GM19372 (cell line): Measurements from ENCODE around the gene PCLO.

Source experiments
- ATAC-seq: cut with Tn5 transposase; IDR thresholded peaks from one replicate; pipeline ENCODE4 v1.9.1; 2021; ENCODE audit warnings: mild to moderate bottlenecking, low read depth, moderate library complexity; ENCODE audit not compliant: unreplicated experiment

Gene PCLO, protein sequence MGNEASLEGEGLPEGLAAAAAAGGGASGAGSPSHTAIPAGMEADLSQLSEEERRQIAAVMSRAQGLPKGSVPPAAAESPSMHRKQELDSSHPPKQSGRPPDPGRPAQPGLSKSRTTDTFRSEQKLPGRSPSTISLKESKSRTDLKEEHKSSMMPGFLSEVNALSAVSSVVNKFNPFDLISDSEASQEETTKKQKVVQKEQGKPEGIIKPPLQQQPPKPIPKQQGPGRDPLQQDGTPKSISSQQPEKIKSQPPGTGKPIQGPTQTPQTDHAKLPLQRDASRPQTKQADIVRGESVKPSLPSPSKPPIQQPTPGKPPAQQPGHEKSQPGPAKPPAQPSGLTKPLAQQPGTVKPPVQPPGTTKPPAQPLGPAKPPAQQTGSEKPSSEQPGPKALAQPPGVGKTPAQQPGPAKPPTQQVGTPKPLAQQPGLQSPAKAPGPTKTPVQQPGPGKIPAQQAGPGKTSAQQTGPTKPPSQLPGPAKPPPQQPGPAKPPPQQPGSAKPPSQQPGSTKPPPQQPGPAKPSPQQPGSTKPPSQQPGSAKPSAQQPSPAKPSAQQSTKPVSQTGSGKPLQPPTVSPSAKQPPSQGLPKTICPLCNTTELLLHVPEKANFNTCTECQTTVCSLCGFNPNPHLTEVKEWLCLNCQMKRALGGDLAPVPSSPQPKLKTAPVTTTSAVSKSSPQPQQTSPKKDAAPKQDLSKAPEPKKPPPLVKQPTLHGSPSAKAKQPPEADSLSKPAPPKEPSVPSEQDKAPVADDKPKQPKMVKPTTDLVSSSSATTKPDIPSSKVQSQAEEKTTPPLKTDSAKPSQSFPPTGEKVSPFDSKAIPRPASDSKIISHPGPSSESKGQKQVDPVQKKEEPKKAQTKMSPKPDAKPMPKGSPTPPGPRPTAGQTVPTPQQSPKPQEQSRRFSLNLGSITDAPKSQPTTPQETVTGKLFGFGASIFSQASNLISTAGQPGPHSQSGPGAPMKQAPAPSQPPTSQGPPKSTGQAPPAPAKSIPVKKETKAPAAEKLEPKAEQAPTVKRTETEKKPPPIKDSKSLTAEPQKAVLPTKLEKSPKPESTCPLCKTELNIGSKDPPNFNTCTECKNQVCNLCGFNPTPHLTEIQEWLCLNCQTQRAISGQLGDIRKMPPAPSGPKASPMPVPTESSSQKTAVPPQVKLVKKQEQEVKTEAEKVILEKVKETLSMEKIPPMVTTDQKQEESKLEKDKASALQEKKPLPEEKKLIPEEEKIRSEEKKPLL (N-terminal part only)

DNA sequence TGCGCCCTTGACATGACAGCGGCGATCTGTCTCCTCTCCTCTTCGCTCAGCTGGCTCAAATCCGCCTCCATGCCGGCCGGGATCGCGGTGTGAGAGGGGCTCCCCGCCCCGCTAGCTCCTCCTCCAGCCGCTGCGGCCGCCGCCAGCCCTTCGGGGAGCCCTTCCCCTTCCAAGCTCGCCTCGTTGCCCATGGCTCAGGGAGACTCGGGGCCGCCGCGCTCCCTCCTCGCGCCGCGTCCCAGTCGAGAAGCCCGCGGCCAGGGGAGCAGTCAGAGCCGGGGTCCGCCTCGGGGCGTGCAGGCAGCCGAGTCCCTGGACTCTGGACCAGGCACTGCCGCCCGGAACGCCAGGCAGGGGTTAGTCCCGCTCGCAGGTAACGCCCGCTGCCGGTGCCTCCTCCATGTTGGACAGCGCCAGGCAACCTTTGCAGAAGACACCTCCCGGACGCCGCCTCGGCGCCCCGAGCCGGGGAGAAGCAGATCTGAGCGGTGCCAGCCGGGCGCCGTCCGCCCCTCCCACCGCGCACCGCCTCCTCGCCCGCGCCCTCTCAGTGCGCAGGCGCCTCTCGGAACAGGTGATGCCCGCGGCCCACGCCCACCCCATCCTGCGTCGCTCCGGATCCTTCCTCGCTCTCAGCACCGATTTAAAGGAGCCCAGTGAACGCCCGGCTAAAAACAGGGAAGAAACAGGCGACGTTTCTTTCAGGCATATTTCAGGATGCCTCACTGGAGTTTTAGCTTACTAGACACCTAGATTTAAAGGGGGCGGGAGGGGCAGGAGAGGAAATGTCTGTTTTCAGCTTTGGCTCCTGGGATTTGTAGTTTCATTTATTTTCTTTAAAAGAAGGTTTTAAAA, at the start of gene PCLO:
Gene PCLO (minus strand): TSS at position 483 of the 855 bp plus-strand sequence. CDS start 292 bp downstream, at position 191.
- ATAC-seq: peak; percentile 91

DNA sequence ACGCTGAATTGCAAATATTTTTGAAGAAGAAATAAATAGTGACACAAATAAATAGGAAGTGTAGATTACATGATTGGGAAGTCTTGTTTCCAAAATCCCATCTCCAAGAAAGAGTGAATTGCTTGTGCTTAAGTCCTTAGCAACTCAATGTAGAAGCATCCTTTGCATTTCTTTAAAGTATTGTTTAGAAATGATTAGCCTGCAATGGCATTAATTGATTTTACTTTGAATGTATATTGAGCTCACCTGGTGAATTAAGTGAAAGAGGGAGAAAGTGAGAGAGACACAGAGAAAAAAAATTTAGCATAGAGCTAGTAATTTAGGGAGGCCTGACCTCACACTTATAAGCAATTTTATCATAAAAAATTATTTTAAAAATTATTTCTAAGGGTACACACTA, 49.0 kb upstream of the PCLO start:
- ATAC-seq: no peak

DNA sequence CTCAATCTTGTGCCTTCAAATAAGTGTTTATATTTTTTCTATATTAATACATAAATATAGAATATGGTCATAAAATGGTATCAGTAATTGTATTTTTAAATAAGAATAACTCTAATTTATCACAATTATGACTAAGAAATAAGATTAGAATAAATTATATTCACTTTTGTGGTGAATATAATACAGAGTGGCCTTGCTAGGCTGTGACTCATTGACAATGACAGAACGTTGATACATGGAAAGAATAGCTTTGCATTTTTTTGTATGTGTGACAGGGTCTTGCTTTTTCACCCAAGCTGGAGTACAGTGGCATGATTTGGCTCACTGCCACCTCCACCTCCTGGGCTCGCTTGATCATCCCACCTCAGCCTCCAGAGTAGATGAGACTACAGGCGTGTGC, 47.8 kb upstream of the PCLO start:
- no peak for ATAC-seq

DNA sequence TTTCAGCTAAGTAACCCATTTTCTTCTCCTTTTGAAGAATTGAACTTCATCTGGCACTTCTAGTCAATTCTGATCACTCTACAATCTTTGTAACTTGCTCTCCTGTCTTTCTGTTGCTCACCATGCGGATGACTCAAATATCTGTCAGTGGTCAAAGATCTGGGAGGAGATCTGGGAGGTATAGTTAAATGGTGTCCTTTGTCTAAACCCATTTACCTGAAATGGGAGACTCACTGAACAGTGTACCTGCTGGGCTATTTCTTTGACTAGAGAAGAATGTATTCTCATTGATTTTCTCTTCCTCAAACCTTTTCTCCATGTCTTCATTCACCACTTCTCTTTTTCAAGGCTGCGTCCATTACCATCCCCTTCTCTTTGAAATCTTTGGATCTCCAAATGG, 42.0 kb upstream of the PCLO start:
- no peak for ATAC-seq

DNA sequence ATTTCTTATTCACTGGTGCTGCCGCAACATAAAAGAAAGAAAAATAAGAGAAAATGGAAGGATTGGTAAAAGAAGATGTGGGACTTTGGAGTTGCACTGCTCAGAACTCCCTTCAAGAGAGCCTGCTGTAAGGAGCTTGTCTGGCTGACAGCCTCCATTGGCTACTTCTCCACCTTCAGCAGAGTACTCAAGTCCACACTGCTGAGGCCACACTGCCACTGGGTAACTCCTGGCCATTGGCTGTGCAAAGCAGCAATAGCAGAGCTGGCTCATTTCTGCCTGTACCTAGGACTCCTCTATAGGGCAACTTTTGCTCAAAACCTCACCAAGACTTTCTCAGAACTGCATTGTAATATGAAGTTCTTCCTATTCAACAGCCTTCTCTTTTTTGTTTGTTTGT, 38.7 kb upstream of the PCLO start:
- ATAC-seq: no peak

DNA sequence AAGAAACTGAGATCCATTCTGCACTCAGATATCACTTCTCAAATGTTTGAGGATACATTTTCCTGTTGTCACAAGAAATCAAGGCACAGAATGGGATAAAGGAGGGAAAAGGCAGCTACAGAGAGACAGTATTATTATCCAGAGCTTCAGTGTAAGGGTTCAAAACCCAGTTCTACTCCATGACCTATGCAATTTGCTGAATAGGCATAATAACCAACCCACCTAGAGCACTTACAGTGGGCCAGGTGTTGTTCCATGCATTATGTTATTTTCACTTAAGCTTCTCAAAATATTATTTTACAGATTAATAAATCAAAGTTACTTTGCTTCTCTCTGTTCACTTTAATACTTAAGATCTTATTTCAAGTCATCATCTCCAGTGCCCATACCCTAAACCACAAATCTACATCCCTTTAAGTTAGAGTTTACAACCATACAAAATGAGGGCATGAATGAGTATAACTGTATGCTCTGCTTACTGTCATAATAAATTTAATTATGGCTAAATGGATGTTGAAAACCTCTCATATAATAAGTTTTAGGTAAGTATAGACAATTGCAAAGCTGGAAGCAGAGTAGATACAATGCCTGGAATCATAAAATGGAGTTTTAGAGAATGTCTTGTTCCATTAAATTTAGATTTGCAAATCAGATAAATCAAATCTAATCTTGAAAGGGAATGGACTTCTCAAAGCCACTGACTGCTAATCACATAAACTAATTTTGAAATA, 28.1 kb upstream of the PCLO start:
- ATAC-seq: no peak

DNA sequence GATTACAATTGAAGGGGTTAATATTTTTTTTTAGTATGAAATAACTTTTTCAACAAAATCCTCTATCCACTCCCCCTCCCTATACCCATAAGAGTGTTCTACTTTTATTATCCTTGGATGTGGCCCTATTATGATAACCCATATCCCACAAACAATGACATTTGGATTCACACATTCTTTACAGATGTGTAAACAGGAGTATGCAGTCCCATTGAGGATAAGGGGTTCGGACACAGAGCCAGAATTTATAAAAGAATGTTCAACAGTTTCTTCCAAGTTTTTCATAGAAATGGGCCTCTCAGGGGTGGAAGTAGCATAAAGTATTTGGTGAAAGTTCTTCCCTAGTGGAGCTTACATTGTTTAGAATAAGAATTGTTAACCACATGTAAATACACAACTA, 16.1 kb upstream of the PCLO start:
- ATAC-seq: no peak

DNA sequence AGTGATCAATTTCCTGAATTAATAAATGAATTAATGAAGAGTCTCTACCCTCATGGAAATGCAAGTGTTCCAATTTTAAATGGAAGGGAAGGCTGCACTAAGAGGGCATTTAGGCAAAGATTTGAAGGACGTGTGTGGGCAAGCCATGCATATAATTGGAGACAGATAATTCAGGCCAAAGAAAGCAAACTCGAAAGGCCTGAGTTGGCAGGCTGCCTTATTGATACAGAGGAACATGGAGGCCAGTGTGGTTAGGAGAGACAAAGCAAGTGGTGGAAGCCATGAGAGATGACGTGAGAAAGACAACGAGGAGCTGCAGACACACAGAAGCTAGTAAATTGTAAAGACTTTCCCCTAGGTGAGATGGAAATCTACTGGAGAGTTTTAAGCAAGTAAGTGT, 15.4 kb upstream of the PCLO start:
- ATAC-seq: no peak

DNA sequence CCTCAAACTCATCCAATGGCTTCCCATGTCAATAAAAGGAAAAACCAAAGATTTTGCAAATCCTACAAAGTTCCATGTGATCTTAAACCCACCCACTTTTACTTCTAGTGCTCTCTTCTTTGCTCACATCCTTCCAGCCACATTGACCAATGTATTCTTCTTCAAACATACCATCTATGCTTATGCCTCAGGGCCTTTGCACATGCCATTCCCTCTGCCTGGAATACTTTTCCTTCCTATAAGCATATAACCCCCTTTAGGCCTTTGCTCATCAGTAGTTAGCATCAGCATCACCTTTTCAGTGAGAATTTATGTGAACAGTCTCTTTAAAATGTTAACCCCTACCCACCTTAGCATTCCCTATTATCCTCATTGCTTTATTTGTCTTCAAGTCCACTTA, 11.0 kb upstream of the PCLO start:
- no peak for ATAC-seq

DNA sequence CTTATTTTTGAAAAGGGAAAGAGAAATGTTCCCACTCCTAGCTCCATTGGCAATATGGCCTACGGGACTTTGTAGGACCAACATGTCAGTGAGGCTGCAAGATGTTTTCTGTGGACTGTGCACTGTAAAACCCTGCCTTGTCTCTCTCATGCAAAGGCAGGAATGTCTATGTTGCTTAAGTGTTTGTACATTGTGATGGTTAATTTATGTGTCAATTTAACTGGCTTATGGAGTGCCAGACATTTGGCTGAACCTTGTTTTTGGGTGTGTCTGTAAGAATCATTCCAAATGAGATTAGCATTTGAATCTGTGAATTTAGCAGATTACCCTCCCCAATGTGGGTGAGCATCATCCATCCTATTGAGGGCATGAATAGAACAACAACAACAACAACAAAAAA, 4.1 kb upstream of the PCLO start:
- ATAC-seq: no peak

DNA sequence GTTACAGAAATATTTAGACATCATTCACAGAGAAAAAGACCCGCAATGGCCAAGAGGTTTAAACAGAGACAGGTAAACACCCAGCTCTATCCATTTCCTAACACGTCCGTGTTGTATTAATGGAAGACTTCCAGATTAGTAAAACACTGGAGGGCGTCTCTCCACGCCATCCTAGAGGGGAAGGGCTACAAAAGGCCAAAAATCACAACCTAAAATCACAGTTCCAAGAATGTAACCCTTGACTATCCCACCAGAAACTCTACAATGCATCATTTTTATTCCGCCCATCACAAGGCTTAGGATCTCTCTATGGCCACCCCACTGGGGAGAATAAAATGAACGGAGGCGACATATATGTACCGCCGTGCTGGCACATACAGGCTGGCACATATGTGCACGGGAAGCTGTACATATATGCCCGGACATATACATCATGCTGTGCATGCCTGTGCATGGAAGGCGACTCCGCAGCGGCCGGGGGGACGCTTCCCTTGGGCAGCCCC, 734 bp downstream of the PCLO start:
- no peak for ATAC-seq

DNA sequence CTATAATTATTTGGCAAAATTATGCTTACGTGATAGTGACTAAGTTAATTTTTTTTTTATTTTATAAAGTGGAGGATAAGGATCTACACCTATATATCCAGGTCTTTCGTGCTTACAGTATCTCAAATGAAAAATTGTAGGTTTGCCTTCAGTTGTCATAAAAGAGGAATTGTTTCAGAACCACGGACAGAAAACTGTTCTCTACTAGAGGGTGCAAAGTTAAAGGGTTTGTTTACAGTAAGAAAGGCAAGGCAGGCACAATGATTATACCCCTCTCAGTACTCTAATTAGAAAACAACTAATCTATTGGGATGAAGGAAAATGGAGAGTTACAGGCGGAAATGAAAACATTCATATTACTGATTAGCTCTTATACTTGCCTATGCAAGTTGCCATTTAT, 1.5 kb downstream of the PCLO start:
- ATAC-seq: no peak

DNA sequence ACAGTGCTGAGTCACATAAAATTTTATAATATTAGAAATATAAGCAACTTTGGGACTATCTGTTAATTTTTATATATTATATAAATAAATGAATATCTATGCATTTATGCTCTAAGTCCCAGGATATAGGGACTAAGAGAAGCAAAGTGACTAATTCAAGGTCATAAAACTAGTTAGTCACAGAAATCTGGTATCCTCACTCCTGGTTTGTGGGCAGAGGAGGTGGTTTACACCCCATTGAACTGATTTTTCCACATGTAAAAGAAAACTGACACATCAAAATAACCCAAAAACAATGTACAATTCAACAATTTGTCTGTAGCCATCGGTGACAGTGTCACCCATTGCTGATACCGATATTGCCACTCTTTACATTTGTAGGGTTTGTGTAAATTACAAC, 3.0 kb downstream of the PCLO start:
- no peak for ATAC-seq

DNA sequence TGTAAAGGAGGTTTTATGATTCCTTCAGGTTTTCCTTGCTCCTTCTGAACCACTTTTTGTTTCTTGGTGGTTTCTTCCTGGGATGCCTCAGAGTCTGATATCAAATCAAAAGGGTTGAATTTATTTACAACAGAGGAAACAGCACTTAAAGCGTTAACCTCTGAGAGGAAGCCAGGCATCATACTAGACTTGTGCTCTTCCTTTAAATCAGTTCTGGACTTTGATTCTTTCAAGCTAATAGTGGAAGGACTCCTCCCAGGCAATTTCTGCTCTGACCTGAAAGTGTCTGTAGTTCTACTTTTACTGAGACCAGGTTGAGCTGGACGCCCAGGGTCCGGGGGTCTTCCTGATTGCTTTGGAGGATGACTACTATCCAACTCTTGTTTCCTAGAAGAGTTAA, 6.7 kb downstream of the PCLO start:
- no peak for ATAC-seq

DNA sequence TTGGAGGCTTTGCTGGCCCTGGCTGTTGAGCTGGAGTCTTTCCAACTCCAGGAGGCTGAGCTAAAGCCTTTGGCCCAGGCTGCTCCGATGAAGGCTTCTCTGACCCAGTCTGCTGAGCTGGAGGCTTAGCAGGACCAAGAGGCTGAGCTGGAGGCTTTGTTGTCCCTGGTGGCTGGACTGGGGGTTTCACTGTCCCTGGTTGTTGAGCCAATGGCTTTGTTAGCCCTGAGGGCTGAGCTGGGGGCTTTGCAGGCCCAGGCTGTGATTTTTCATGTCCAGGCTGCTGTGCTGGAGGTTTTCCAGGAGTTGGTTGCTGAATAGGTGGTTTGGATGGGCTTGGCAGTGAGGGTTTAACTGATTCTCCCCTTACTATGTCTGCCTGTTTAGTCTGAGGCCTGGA, 7.3 kb downstream of the PCLO start:
- no peak for ATAC-seq

DNA sequence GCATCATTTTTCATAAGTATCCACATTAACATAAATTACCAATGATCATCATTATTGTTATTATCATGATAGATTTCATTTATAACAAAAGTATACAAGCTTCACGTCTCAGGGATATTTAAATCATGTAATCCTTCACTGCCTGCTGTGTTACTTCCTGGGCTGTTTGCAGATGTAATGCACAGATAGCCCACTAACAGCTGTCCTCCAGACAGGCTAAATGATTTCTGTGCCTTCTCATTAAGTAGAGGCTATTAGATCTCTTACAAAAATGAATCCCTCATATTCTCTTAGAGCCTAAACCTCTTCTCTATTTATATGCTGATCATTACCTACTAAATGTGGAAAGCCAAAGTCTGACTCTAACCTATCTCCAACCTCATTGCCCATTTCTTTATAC, 9.3 kb downstream of the PCLO start:
- ATAC-seq: no peak

DNA sequence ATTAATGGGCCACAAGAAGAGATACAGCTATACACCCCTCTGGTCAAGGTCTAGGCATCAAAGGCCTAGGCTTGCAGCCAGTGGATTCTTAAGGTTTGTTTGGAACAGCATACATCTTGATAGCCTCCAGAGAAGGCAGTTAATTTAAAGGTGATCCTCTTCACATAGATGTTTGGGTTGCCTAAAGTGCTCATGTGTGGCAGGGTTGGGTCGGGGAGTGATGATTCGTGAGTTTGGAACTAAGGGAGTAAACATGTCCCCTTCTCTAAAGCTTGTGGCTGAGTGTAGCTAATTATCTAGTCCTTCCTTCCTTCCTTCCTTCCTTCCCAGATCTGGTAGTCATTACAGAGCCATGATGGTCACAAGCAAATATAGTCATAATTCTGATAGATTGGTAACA, 12.4 kb downstream of the PCLO start:
- no peak for ATAC-seq

DNA sequence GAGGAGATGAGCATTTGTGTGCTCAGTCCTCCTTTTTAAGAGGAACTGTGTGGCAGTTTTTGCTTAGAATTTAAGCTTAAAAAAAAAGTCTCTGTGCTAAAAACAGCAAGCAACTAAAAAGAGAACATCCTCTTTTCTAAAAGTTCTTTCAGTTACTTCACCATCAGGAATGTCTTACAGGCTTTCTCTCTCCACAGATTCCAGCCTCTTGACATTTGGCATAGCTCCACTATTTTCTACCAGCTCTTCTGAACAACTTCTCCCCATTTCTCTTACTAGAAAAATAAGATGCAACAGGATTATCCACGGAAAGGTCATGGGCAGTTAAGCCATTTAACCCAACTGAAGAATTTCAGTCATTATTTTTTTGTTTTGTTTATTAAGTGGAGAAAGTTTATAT, 13.2 kb downstream of the PCLO start:
- no peak for ATAC-seq

DNA sequence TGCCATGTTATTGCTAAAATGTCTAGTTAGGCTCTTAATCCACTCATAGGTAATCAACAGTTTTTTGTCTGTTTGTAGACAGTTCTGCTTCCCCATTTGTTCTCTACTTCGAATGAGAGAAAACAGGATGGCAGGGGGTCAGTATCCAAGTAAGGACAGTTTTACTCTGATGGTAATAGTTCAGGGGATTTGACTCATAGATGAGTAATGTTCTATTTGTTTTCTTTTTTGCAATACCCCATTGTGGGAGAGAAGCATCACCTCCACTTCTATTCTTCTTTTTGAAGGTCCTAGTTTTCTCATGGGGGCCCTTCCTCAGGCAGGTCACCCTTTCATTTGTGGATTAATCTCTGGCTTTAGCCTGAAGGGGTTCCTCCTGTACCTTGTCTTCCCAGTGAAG, 13.9 kb downstream of the PCLO start:
- ATAC-seq: no peak
